Measurements from ENCODE around the gene TBCD.

The TBCD gene

DNA sequence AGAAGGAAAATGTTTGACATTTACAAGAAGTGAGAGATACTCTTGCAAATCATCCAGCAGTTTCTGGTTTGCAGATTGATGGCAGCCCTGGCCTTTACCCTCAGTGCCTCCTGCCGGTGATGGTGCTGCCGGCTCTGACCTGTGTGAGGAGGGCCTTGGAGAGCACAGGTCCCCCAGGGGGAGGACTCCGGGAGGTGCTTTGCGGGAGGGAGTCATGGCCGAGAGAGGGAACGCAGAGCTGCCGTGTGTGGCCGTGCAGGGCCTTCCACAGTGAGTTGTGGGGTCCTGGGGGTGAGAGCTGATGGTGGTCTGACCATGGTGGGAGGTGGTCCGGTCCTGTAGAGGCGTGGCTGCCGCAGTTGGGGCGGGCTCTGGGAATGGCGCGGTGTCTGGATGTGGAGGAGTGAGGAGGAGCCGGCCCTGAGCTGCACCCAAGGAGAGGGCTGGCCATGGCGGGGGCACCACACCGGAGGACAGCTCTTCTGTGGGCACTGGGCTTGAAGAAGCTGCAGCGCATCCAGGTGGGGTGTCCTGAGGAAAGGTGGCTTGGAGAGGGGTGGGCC lies 116.0 kb downstream of the TBCD start:
- in situ Hi-C loops (cut with HindIII; ENCODE audit: low sequenced_read_pairs) = no loop called here

DNA sequence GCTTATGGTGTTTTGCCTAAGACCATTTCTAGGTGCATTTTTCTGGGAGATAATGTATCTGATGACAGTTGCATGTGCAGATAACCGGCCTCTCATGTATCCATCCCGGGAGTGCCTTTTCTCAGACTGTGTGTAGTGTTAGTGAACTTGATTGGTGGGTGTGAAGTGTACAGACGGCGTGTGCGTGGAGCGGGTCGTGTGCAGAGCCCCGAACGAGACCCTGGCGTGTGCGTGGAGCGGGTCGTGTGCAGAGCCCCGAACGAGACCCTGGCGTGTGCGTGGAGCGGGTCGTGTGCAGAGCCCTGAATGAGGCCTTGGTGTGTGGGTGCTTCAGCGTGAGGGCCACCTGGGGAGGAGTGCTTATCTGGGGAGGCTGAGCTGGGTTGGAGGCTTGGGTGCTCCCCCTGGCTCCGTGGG lies 116.9 kb downstream of the TBCD start:
- in situ Hi-C loops (cut with HindIII; ENCODE audit: low sequenced_read_pairs) = no loop called here

DNA sequence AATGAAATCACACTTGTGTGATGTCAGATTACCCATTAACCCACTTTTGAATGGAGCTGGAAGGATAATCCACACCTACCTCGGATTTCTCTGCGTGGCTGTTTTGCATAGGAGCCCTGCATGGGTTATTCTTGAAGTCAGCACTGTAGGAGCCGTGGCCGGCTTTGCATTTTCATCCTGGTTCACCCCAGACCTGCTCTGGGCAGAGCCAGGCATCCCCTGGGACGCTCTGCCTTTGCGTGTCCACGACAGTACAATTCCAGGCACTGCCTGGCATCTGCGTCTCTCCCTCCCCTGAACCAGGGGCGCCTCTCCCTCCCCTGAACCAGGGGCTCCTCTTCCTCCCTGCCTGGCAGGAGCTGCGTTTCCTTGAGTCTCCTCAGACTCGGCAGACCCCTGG lies 117.7 kb downstream of the TBCD start:
- in situ Hi-C loops (cut with HindIII; ENCODE audit: low sequenced_read_pairs) = no loop called here

DNA sequence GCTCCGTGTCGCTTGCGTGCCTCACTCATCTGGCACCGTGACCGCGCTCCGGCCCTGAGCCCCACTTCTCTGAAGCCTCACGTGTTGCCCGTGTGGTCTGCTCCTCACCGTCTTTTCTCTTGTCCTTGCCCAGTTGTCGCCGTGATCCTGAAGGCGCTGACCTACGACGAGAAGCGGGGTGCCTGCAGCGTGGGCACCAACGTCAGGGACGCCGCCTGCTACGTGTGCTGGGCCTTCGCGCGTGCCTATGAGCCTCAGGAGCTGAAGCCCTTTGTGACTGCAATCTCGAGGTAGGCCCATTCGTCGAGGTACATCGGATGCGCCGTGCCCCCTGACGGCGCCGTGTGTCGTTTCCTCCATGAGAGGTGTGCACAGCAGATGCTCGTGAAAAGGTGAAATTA lies 118.2 kb downstream of the TBCD start:
- in situ Hi-C loops (cut with HindIII; ENCODE audit: low sequenced_read_pairs) = no loop called here

DNA sequence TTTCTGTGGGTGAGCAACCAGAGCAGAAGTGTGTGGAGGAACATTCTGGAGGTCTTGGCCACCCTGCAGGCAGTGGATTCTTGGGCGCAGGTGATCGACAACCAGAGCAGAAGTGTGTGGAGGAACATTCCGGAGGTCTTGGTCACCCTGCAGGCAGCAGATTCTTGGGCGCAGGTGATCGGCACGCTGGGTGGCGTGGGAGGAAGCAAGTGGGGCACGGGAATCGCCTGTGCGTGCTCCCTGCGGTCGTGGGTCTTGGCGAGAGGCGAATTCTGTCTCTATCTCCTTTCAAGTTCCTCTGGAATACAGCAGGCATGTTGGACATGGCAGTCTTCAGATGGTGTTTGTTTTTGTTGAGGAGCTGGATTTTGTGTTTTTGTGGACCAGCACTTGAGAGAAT lies 118.7 kb downstream of the TBCD start:
- in situ Hi-C loops (cut with HindIII; ENCODE audit: low sequenced_read_pairs) = no loop called here

DNA sequence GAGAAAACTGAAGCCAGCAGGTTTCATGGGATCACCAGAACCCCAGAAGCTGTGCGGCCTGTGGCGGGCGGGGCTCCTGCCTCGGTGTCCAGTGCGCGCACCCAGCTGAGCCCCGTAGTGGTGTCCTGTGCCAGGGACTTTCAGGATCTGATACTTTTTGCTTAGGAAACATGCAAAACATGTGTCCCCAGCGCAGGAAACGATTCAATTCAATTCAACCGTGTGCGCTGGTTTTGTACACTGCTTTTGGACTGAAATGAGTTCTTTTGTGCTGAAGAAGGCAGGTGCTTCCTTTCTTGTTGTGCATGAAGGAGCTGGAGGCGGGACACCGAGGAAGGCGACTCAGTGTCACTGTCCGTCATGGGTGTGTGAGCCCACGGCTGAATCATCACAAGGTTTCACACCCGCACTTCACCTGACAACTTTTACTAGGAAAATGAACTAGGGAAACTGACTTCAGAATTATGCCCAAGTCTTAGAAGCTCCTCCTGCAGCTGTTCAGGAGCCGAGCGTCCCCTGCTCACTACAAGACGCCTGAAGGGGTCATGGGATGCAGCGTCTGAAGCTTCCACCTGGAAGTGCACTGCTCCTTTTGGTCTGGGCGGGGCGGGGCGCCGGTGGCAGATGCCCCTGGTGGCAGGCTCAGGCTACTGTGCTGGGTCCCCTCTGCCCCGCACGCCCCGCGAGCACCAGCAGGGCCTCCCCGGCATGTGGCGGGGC lies 119.4 kb downstream of the TBCD start:
- in situ Hi-C loops (cut with HindIII; ENCODE audit: low sequenced_read_pairs) = no loop called here

DNA sequence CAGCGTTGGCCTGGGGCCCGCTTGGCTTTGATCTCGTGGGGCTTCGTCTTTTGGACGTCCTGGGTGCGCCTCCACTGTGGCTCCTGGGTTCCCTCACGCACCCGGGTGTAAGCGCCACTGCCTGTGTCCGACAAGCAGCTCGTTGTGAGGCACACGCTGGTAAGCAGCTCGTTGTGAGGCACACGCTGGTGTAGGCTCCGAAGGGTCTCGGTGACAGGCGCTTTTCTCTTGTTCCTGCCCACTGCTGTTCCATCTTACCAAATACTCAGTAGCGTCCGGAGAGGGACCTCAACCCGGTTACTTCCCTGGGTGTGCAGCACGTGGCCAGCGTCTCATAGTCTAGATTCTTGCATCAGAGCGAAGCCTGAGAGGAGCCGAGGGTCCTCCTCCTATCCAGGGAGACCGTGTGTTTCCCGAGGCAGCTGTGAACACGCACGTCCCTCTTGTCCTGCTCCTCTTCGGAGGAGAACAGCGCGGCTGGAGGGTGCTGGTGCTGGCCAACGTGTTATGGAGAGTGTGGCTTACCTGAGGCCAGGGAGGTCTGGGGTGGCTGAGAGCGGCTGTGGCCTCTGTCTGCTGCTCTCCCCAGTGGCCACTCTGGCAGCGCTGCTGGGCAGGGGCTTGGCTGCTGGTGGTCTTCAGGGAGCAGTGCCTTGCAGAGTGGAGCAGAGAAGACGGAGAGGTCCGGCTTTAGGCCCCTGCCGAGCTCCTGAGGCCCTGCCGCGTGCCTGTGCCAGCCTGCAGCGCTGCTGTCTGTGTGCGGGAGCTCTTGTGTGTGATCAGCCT lies 120.1 kb downstream of the TBCD start:
- in situ Hi-C loops (cut with HindIII; ENCODE audit: low sequenced_read_pairs) = no loop called here

DNA sequence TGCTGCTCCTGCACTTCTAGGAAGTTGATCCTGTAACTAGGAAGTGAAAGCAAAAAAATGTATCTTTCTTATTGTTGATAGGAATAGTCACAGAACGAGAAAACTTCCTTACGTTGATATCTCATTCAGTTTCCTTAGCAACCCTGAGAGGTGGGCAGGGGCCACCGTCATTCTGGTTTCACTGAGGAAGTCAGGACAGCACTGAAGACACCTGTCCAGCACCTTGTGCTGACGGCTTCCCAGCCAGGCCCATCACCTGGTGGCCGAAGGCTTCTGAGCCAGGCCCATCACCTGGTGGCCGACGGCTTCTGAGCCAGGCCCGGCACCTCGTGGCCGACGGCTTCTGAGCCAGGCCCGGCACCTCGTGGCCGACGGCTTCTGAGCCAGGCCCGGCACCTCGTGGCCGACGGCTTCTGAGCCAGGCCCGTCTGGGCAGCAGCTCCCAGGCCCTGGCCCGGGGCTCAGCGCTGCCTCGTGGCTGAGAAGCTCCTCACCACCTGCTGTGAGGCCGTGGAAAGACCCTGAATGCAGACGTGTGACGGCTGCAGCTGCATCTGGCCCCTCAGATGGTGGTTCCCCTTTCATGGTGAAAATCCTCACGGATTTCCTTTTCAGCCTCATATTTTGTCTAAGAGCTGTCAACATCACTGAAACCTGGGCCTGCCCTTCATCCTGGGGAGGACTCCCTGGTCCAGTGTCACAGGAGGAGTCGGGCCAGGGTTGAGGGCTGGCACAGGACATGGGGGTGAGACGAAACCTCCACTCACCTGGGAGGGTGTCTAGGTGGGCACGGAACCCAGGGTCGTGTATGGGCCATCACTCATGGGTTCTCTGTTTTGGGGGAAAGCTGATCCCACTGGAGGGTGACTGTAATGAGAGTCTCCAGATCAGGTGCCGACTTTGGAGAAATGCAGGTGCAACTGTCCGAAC lies 121.0 kb downstream of the TBCD start:
- in situ Hi-C loops (cut with HindIII; ENCODE audit: low sequenced_read_pairs) = no loop called here

DNA sequence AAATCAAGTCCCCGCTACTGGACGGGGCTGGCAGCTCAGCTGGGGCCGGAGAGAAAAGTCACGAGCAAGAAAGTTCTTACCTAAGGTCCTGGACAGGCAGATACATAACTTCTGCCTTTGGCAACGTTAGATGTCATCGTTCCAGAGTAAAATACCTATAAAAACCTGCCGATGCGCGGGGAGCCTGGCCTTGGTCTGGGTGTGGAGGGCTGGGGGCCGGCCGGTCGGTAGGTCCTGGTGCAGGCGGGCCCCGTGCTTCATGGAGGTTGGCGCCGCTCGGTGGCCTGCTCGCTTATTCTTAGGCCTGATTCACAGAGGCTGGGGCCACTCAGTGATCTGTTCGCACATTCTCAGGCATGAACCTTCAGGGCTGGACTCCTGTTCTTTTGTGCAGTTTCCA lies 121.7 kb downstream of the TBCD start:
- in situ Hi-C loops (cut with HindIII; ENCODE audit: low sequenced_read_pairs) = no loop called here

DNA sequence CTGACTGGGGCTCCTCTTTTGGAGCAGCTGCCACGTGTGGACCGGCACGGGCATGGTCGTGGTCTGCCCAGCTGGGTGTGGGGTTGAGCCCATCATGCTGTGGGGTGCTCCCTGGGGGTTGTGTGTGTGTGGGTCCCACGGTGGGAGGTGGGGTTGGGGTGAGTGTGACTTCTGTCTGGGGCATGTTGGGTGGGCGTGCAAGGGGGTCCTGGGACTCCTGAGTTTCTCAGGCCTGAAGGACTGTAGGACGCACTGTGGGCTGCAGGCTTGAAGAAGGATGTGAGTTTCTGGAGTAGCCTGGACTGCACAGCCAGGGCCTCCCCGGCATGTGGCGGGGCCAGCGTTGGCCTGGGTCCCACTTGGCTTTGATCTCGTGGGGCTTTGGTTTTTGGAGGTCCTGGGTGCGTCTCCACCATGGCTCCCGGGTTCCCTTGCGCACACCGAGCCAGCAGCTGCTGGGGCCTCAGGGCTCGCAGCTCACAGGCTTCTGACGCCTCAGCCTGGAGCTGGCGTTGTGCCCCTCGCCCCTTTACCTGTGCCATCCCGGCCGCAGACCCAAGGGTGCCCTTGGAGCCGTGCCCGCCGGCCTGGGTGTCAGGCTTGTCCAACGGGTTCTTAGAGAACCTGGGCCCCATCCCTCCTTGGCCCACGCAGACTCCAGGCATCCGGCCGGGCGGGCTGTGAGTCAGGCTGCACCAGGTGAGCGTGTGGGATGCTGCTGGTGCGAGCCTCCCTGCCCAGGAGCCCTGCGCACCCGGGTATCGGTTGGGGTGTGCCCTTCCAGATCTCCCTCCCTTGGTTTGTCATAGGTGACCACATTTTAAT lies 122.4 kb downstream of the TBCD start:
- in situ Hi-C loops (cut with HindIII; ENCODE audit: low sequenced_read_pairs) = no loop called here

DNA sequence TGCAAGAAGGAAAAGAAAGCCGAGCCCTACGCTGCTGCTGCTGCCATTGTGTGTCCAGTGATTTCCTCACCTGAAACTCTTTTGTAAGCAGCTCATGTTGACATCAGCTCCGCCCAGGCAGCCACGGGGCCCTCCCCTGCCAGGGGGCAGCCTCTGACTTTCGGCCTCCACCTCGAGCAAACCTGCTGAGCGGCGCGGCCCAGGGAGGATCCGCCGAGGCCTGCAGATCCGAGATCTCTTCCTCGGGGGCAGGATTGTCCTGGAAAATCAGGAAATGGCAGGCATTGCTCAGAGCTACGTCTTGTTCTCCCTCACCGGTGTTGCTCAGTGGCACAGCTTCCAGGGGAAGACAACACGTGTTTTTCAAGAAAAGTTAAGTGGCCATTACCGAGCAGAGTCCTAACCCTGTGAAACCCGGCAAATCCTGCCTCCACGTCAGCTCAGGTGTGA lies 123.6 kb downstream of the TBCD start:
- in situ Hi-C loops (cut with HindIII; ENCODE audit: low sequenced_read_pairs) = no loop called here

DNA sequence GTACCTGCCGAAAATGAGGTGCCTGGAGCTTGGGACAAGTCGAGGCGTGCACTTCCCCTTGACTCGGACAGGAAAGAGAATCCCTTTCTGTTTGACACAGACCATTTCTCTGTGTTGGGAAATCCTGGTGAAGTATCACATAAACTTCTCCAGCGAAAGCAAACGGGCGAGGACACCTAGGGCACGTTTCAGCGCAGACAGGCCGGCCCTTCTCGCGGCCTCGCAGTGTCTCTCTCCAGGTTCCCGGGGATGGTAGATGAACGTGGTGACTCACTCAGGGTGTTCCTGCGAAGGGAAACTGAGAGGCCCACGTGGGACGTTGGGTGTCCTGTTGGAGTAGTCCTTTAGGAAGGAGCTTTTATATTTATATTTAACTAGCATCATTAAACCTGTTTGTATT lies 124.3 kb downstream of the TBCD start:
- in situ Hi-C loops (cut with HindIII; ENCODE audit: low sequenced_read_pairs) = no loop called here

DNA sequence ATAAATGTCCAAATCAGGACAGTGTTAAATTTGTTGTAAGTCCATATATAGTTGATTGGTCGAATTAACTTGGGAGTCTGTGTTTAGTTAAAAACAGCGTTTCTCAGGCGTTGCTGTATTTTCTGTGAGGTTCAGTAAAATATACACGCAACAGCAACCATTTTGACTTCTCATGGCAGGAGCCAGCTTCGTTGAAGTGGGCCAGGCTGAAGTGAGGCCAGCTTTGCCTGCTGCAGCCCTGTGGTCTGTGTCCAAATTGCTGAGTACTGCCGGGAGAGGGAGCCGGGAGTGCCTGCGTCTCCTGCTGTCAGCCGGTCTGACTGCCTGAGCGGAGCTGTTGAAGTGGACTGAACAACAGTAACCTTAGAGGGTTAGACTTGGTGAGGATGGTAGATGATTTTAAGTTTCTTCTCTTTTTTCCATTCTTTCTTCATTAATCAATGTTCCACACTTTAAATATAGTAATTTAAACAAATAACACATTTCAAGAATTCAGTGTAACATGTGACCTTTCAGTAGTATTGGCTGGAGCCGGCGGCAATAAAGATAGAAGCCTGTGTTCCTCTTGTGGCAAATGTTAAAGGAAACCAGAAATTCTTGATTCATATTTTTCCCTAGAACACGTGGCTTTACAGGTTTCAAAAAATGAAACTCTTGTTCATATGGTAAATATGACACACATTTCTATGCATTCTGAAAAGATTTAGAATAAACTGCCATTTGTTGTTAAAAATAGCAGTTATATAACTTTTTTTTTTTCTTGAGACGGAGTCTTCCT lies 124.9 kb downstream of the TBCD start:
- in situ Hi-C loops (cut with HindIII; ENCODE audit: low sequenced_read_pairs) = no loop called here

DNA sequence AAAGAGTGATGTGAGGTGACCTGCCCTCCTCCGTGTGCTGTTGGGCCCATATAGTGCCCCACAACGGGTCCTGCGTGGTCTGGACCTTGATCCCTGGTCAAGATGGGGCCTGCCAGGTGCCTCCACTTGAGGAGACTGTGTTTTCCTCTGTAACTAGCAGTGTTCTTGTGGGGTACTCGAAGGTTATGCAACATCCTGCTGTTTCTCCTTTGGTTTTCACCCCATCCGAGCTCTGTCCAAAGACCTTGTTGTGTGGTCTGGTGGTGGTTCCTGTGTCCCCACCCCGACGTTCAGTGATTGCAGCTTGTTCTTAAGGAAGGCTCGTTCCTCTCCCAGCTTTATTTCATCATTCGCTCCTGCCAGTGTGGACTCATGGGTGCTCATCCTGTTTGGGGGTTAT lies 126.7 kb downstream of the TBCD start:
- in situ Hi-C loops (cut with HindIII; ENCODE audit: low sequenced_read_pairs) = no loop called here

DNA sequence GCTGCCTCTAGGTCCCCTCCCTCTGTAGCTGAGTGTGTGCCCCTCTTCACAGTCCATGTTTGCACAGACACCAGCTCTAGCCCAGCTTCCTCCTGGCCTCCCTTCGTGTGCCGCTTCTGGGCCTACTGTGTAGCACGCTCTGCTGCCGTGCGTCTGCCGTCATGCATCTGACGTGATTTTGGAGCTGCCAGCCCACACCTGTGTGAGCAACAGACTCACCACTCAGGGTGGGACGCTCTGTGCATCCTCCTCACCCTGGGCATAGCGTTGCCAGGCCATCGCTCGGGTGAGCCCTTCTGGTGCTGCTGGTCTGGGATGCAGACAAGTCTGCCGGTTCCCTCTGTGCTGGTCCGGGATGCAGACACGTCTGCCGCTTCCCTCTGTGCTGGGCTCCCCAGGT lies 127.4 kb downstream of the TBCD start:
- in situ Hi-C loops (cut with HindIII; ENCODE audit: low sequenced_read_pairs) = no loop called here

DNA sequence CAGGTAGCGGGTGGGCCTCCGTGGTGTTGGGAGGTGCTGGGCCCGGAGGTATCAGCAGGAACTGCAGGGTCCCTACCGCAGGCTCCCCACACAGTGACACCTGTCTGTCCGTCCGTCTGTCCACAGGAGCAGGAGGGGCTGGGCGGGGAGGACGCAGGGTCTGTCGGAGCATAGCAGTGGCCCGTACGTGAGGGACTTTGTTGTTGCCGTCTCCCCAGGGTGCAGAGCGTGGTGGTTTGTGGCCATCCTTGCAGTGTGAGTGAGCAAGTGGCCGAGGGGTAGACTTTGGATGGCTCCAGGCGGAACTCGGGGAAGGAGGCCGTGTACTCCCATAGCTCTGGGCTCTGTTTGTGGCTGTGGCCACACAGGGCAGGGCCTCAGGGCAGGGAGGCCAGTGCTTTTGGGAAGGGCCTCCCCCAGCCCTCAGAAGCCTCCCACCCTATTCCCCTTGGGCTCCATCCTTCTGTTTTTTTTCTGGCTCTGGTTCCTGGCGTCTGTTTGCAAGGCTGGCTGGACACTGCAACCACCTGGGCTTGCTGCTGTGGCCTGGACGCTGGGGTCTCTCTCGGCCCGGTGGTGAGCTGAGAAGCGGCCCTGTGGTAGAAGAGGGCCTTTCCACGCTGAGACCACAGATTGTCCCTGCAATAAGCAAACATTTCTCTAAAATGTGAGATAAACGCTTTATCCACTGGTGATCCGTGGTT lies 128.9 kb downstream of the TBCD start:
- in situ Hi-C loops (cut with HindIII; ENCODE audit: low sequenced_read_pairs) = no loop called here

DNA sequence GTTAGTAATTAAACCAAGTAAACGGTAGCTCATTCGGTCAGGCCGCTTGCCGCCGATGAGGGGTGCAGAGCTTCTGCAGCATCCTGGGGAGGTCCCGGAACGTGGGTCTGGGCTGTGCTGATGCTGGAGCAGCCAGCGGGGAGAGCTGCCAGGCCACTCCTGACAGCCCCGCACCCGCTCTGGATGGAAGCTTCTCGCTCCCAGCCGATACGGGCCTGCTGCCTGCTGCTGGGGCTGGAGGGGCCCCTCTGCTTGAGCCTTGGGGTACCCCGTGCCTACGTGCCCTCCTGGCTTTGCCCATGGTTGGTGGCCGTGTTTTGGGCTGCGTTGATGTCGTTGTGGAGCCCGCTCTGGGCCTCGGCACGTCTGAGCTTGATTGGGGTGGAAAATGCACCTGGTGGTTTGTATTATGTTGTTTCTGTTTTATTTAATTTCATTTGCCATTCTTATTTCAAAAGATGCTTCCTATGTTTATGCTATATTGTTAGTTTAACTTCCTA lies 129.5 kb downstream of the TBCD start:
- in situ Hi-C loops (cut with HindIII; ENCODE audit: low sequenced_read_pairs) = no loop called here

DNA sequence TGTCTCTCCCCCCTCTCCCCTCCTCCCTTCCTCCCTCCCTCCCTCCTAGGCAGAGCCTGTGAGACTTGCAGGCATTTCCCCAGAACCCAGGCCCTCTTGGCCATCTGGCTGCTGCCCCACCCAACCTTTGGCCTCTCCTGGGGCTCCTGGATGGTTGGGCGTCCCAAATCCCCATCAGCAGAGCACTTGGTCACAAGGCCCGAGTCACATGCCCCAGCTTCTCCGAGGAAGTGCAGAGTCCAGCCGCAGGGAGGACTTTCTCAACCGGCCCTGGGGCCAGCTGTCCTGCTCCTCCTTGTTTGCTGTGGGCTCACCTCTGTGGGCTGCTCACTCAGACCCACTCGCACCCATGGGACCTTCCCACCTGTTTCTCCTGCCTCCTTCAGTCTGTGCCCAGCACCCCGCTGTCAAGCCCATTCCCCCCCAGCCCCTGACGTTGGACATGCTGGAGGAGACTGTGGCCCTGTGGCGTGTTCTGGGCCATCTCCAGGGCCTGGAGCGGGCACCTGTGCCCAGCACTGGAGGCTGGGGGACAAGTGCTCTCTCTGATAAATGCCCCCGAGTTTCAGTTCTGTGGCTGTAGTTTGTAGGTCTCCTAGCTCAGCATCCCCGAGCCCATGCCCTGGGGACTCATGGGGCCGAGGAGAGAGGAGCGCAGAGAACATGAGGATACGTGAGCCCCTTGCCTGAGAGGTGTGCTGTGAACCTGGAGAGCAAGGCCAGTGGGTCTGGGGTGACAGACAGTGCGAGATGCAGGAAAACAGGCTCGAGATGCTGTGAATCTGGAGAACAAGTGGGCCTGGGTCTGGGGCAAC lies 130.2 kb downstream of the TBCD start:
- in situ Hi-C loops (cut with HindIII; ENCODE audit: low sequenced_read_pairs) = no loop called here

All from DLD1 (cell line).